ENCODE results near the gene LRSAM1. TPM values are rescaled to one million over a fixed set of nuclear protein-coding genes. Genes with fewer than 3 reads are reported as not detected.
A peak's percentile ranks its signal among the peaks of the same experiment; 100 is the strongest.

Gene LRSAM1
- total and polyA plus RNA-seq, 9 of the 15 experiments (the other 6 are each of a cell fraction or from before 2014, with no cell fraction given): 0.07 to 16.2 (median 4.7) TPM

DNA sequence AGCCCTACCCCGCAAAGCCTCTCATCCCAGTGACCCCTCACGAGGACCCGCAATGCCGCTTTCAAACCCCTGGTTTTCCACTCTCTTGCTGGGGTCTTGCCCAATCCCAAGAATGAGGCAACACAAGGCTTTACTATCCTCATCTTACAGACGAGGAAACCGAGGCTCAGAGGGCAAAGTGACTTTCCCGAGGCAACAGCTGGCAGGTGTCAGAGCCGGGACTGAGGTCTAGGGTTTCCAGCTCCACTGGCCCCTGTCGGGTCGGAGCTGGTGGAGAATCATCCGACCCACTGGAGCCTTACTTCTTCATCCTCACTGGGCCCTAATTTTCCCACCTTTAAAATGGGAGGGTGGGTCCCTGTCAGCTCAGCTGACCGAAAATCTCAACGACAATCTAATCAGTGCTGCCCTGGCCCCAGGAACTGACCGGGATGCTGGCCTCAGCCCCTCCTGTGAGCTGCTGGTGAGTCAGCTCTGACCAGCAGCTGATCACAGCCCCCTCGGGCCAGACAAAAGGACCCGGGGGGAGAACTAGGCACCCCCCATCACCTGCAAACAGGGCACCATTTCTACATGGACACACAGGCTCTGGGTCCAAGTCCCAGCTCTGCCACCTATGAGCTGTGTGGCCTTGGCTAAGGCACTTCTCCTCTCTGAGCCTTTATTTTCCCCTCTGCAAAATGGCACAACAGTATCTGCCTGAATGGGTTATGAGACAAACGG, 88.1 kb downstream of the LRSAM1 start (continued):
- no peak for TF ChIP-seq XRCC3 (IDR thresholded peaks at IDR 0.05)
- no peak for TF ChIP-seq POLR2G (IDR thresholded peaks at IDR 0.05; ENCODE audit: low read depth, low read length)
- TF ChIP-seq RB1 (IDR thresholded peaks at IDR 0.05; ENCODE audit: low read depth): no peak
- no peak for TF ChIP-seq ELF4 (CRISPR knock-in tag; IDR thresholded peaks at IDR 0.05)
- TF ChIP-seq THRAP3 (IDR thresholded peaks at IDR 0.05; ENCODE audit: borderline replicate concordance): no peak
- TF ChIP-seq ARID4B (CRISPR knock-in tag; IDR thresholded peaks at IDR 0.05): no peak
- no peak for TF ChIP-seq ZNF766 (CRISPR knock-in tag; conservative IDR thresholded peaks at IDR 0.05)
- TF ChIP-seq, protein P1, sequence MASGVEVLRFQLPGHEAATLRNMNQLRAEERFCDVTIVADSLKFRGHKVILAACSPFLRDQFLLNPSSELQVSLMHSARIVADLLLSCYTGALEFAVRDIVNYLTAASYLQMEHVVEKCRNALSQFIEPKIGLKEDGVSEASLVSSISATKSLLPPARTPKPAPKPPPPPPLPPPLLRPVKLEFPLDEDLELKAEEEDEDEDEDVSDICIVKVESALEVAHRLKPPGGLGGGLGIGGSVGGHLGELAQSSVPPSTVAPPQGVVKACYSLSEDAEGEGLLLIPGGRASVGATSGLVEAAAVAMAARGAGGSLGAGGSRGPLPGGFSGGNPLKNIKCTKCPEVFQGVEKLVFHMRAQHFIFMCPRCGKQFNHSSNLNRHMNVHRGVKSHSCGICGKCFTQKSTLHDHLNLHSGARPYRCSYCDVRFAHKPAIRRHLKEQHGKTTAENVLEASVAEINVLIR (CRISPR knock-in tag; IDR thresholded peaks at IDR 0.05): no peak
- TF ChIP-seq XRCC5 (IDR thresholded peaks at IDR 0.05; ENCODE audit: low read depth, low read length): no peak
- TF ChIP-seq, protein P2, sequence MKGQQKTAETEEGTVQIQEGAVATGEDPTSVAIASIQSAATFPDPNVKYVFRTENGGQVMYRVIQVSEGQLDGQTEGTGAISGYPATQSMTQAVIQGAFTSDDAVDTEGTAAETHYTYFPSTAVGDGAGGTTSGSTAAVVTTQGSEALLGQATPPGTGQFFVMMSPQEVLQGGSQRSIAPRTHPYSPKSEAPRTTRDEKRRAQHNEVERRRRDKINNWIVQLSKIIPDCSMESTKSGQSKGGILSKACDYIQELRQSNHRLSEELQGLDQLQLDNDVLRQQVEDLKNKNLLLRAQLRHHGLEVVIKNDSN (CRISPR knock-in tag; IDR thresholded peaks at IDR 0.05): peak; percentile 36
- TF ChIP-seq HMG20A (CRISPR knock-in tag; conservative IDR thresholded peaks at IDR 0.05): no peak
- no peak for TF ChIP-seq POLR3G (IDR thresholded peaks at IDR 0.05; ENCODE audit: extremely low read depth, insufficient read length, insufficient replicate concordance)
- TF ChIP-seq PHF8 (IDR thresholded peaks at IDR 0.05; ENCODE audit: borderline replicate concordance, low read length): no peak
- TF ChIP-seq, protein P3, sequence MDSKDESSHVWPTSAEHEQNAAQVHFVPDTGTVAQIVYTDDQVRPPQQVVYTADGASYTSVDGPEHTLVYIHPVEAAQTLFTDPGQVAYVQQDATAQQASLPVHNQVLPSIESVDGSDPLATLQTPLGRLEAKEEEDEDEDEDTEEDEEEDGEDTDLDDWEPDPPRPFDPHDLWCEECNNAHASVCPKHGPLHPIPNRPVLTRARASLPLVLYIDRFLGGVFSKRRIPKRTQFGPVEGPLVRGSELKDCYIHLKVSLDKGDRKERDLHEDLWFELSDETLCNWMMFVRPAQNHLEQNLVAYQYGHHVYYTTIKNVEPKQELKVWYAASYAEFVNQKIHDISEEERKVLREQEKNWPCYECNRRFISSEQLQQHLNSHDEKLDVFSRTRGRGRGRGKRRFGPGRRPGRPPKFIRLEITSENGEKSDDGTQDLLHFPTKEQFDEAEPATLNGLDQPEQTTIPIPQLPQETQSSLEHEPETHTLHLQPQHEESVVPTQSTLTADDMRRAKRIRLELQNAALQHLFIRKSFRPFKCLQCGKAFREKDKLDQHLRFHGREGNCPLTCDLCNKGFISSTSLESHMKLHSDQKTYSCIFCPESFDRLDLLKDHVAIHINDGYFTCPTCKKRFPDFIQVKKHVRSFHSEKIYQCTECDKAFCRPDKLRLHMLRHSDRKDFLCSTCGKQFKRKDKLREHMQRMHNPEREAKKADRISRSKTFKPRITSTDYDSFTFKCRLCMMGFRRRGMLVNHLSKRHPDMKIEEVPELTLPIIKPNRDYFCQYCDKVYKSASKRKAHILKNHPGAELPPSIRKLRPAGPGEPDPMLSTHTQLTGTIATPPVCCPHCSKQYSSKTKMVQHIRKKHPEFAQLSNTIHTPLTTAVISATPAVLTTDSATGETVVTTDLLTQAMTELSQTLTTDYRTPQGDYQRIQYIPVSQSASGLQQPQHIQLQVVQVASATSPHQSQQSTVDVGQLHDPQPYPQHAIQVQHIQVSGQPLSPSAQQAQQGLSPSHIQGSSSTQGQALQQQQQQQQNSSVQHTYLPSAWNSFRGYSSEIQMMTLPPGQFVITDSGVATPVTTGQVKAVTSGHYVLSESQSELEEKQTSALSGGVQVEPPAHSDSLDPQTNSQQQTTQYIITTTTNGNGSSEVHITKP (IDR thresholded peaks at IDR 0.05; ENCODE audit: partially characterized antibody): no peak

Measured in K562 (cell line).